Liver (tissue), 3 donors: ENCODE data around the gene NEK11.

Experiments
- EGR1 ChIP-seq, 2 donors: IDR thresholded peaks; 2 replicates each; pipeline ENCODE4 v1.6.1; 2016 to 2018; ENCODE audit warnings: antibody characterized with exemption in 2 of 2, low read depth in 2 of 2
- FOXA1 ChIP-seq: IDR thresholded peaks from 2 replicates; pipeline ENCODE4 v1.6.1; 2016; ENCODE audit warnings: antibody characterized with exemption
- FOXA2 ChIP-seq: IDR thresholded peaks from 2 replicates; pipeline ENCODE4 v1.6.1; 2016; ENCODE audit warnings: antibody characterized with exemption
- GABPA ChIP-seq, 2 donors: IDR thresholded peaks in 1 of 2; conservative IDR thresholded peaks in 1 of 2; 2 replicates each; pipeline ENCODE4 v1.6.1; 2016; ENCODE audit warnings: antibody characterized with exemption in 2 of 2, mild to moderate bottlenecking in 1 of 2, moderate library complexity in 1 of 2
- JUND ChIP-seq, 2 donors: IDR thresholded peaks; 2 replicates each; pipeline ENCODE4 v1.6.1; 2016; ENCODE audit warnings: antibody characterized with exemption in 2 of 2
- RAD21 ChIP-seq, 2 donors: IDR thresholded peaks; 2 replicates each; pipeline ENCODE4 v1.6.1; 2016; ENCODE audit warnings: antibody characterized with exemption in 2 of 2, mild to moderate bottlenecking in 2 of 2
- REST ChIP-seq: IDR thresholded peaks from 2 replicates; pipeline ENCODE4 v1.6.1; 2016; ENCODE audit warnings: antibody characterized with exemption, mild to moderate bottlenecking
- SP1 ChIP-seq: IDR thresholded peaks from 2 replicates; pipeline ENCODE4 v1.6.1; 2018; ENCODE audit warnings: antibody characterized with exemption, mild to moderate bottlenecking
- TAF1 ChIP-seq: conservative IDR thresholded peaks from 2 replicates; pipeline ENCODE4 v1.6.1; 2016; ENCODE audit warnings: antibody characterized with exemption, mild to moderate bottlenecking
- ZBTB33 ChIP-seq: IDR thresholded peaks from 2 replicates; pipeline ENCODE4 v1.6.1; 2016; ENCODE audit warnings: antibody characterized with exemption
- TF ChIP-seq, protein P1 (sequence below): fragments of 150-350 bp; IDR thresholded peaks from 2 replicates; pipeline ENCODE4 v1.5.1; 2017; ENCODE audit warnings: improper control_type of control experiment, low read depth, low read length; ENCODE audit not compliant: missing input control
- TF ChIP-seq, protein P2 (sequence below): IDR thresholded peaks from 2 replicates; pipeline ENCODE4 v1.6.1; 2016; ENCODE audit warnings: antibody characterized with exemption
- donor health status: healthy.
- donor health status: healthy.

DNA sequence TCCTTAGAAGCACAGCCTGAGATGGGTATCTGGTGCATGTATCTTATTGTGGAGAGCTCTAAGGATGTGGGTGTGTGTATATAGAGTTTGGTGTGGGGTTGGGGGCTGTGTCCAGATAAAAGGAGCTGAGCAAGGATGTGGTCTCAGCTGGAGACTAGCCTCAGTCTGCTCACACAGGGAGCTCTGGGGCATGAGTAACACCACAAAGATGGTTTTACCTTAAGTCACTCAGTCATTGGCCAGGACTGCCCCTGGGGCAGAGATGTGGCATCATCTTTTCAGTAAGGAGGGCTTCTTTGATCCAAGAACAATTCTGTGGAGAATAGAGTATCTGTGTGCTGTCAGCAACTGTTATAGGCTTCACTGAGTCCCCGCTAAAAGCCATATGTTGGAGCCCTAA, 191.5 kb downstream of the NEK11 start:
- TF ChIP-seq, protein P1, sequence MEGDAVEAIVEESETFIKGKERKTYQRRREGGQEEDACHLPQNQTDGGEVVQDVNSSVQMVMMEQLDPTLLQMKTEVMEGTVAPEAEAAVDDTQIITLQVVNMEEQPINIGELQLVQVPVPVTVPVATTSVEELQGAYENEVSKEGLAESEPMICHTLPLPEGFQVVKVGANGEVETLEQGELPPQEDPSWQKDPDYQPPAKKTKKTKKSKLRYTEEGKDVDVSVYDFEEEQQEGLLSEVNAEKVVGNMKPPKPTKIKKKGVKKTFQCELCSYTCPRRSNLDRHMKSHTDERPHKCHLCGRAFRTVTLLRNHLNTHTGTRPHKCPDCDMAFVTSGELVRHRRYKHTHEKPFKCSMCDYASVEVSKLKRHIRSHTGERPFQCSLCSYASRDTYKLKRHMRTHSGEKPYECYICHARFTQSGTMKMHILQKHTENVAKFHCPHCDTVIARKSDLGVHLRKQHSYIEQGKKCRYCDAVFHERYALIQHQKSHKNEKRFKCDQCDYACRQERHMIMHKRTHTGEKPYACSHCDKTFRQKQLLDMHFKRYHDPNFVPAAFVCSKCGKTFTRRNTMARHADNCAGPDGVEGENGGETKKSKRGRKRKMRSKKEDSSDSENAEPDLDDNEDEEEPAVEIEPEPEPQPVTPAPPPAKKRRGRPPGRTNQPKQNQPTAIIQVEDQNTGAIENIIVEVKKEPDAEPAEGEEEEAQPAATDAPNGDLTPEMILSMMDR: no peak
- TF ChIP-seq JUND (IDR thresholded peaks at IDR 0.05) (no peak), RAD21 (IDR thresholded peaks at IDR 0.05) (no peak), TAF1 (no peak), REST (no peak), FOXA2 (no peak), EGR1 (IDR thresholded peaks at IDR 0.05; ENCODE audit: low read depth in 2 of 2) (no peak), FOXA1 (no peak), SP1 (no peak), GABPA (IDR thresholded peaks at IDR 0.05 in 1 of 2, conservative IDR thresholded peaks at IDR 0.05 in 1 of 2) (no peak), ZBTB33 (no peak)
- TF ChIP-seq, protein P2, sequence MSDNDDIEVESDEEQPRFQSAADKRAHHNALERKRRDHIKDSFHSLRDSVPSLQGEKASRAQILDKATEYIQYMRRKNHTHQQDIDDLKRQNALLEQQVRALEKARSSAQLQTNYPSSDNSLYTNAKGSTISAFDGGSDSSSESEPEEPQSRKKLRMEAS: no peak
